Measurements from ENCODE around the gene CD28. TPM values are rescaled to one million over a fixed set of nuclear protein-coding genes. Genes with fewer than 3 reads are reported as not detected.

CD28 gene
- 0.05 TPM in 1 of 3 replicates, not detected in the others for total RNA-seq
- long read RNA-seq, partial matches to known transcripts = 0 of 1 reads
- long read RNA-seq, other reads (novel, unspliced or antisense) = 1 of 1 reads

DNA sequence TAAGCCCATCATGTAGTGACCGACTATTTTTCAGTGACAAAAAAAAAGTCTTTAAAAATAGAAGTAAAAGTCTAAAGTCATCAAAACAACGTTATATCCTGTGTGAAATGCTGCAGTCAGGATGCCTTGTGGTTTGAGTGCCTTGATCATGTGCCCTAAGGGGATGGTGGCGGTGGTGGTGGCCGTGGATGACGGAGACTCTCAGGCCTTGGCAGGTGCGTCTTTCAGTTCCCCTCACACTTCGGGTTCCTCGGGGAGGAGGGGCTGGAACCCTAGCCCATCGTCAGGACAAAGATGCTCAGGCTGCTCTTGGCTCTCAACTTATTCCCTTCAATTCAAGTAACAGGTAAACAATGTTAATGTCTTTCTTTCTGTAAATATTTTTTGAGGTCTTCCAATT is at the start of gene CD28:
Gene CD28 (plus strand): TSS at position 237 of the 400 bp plus-strand sequence. CDS start 58 bp downstream, at position 295.
- no peak within 1 kb of the TSS for H3K4me3 Mint-ChIP-seq (ENCODE audit: unreplicated experiment)
- H3K27ac Mint-ChIP-seq (ENCODE audit: unreplicated experiment) = no peak within 1 kb of the TSS
- DNase-seq (ENCODE audit: low spot score) = no peak
- H3K36me3 Mint-ChIP-seq (ENCODE audit: low read depth) = no peaks in the 10 kb centered on the region
- TF ChIP-seq, protein P1, sequence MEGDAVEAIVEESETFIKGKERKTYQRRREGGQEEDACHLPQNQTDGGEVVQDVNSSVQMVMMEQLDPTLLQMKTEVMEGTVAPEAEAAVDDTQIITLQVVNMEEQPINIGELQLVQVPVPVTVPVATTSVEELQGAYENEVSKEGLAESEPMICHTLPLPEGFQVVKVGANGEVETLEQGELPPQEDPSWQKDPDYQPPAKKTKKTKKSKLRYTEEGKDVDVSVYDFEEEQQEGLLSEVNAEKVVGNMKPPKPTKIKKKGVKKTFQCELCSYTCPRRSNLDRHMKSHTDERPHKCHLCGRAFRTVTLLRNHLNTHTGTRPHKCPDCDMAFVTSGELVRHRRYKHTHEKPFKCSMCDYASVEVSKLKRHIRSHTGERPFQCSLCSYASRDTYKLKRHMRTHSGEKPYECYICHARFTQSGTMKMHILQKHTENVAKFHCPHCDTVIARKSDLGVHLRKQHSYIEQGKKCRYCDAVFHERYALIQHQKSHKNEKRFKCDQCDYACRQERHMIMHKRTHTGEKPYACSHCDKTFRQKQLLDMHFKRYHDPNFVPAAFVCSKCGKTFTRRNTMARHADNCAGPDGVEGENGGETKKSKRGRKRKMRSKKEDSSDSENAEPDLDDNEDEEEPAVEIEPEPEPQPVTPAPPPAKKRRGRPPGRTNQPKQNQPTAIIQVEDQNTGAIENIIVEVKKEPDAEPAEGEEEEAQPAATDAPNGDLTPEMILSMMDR (IDR thresholded peaks at IDR 0.05) = no peak
- H3K4me1 Mint-ChIP-seq (ENCODE audit: low read depth) = no peaks in the 10 kb centered on the region
- H3K9me3 Mint-ChIP-seq (ENCODE audit: low read depth) = peaks cover 11% of the 10 kb centered on the region
- no peaks in the 10 kb centered on the region for H3K27me3 Mint-ChIP-seq (ENCODE audit: low read depth)

DNA sequence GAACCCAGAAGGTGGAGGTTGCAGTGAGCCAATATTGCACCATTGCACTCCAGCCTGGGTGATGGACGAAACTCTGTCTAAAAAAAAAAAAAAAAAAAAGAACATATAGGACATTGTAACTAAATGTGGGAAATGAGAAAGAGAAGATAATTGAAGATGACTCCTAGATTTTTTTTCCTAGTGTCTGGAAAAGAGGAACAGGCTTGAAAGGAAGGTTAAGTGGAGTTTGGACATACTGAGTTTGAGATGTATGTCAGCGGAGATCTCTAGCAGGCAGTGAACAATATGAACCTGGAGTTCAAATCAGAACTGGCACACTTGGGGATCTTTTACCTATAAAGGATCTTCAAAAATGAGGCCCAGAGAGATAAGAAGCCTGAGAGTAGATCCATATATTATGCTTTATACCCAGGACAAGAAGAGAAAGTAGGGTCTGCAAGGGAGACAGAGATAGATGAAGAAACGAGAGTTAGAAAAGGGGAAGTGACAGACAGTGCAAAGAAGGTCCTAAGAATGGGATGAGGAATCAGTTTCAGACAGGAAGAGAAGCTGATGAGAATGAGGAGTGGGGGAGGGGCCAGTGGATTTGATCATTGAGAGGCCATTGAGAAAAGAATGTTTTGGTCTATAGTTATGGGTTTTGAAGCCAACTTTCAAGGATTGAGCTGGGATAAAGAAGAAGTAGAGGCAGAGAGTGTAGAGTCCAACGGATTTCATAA is 46.9 kb upstream of the CD28 start:
- Mint-ChIP-seq H3K4me3 (ENCODE audit: unreplicated experiment) (no peak overlapping the region), H3K27me3 (ENCODE audit: low read depth) (no peaks in the 10 kb centered on the region), H3K4me1 (ENCODE audit: low read depth) (peaks cover 11% of the 10 kb centered on the region), H3K27ac (ENCODE audit: unreplicated experiment) (no peak overlapping the region), H3K9me3 (ENCODE audit: low read depth) (no peaks in the 10 kb centered on the region), H3K36me3 (ENCODE audit: low read depth) (no peaks in the 10 kb centered on the region)
- DNase-seq (ENCODE audit: low spot score) = no peak
- TF ChIP-seq, protein P1 (IDR thresholded peaks at IDR 0.05) = no peak

DNA sequence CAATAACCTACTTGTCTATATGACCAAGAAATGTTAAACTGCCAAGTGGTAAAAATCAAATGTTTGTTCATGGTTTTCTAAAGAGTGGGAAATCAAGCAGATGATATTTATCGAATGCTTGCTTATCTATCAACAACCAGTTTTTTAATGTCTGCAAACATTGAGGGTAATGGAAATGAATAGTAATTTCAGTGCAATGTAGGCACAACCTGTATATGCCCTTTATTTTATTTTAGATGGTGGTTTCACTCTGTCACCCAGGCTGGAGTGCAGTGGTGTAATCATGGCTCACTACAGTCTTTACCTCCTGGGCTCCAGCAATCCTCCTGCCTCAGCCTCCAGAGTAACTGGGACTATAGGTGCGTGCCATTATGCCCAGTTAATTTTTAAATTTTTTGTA is 46.0 kb upstream of the CD28 start:
- no peaks in the 10 kb centered on the region for H3K9me3 Mint-ChIP-seq (ENCODE audit: low read depth)
- TF ChIP-seq, protein P1 (IDR thresholded peaks at IDR 0.05) = no peak
- no peaks in the 10 kb centered on the region for H3K27me3 Mint-ChIP-seq (ENCODE audit: low read depth)
- peaks cover 12% of the 10 kb centered on the region for H3K4me1 Mint-ChIP-seq (ENCODE audit: low read depth)
- H3K4me3 Mint-ChIP-seq (ENCODE audit: unreplicated experiment) = no peak overlapping the region
- no peaks in the 10 kb centered on the region for H3K36me3 Mint-ChIP-seq (ENCODE audit: low read depth)
- H3K27ac Mint-ChIP-seq (ENCODE audit: unreplicated experiment) = no peak overlapping the region
- DNase-seq (ENCODE audit: low spot score) = no peak

DNA sequence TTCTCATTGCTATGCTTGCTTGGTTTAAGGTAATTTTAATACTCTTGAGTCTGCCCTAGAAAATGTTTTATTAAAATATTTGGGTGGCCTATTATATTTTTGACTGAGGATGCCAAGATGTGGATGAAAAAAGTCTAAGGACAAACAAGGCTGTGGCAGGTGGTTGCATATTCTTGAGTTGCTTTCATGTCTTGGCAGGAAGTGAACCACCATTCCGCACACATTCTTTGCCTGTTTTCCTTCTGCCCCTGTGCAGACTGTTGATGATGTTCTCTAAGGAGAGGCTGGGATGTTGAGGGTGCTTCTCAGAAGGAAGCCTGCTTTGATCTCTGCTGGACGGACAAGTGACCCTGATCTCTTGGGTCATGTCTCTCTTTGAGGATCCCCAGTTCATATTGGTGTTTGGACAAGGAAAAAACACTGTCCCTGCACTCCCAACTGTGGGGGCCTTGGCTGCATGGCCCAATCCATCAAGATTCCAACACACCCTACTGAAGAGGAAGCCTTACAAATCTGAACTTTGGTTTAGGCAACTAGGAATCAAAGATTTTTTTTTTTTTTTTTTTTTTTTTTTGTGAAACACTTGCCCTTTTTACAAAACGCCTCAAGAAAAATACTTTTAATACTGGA is 45.0 kb upstream of the CD28 start:
- Mint-ChIP-seq H3K36me3 (ENCODE audit: low read depth) (no peaks in the 10 kb centered on the region), H3K4me3 (ENCODE audit: unreplicated experiment) (no peak overlapping the region), H3K27ac (ENCODE audit: unreplicated experiment) (no peak overlapping the region), H3K4me1 (ENCODE audit: low read depth) (peaks cover 12% of the 10 kb centered on the region), H3K27me3 (ENCODE audit: low read depth) (no peaks in the 10 kb centered on the region), H3K9me3 (ENCODE audit: low read depth) (no peaks in the 10 kb centered on the region)
- DNase-seq (ENCODE audit: low spot score) = no peak
- TF ChIP-seq, protein P1 (IDR thresholded peaks at IDR 0.05) = no peak

DNA sequence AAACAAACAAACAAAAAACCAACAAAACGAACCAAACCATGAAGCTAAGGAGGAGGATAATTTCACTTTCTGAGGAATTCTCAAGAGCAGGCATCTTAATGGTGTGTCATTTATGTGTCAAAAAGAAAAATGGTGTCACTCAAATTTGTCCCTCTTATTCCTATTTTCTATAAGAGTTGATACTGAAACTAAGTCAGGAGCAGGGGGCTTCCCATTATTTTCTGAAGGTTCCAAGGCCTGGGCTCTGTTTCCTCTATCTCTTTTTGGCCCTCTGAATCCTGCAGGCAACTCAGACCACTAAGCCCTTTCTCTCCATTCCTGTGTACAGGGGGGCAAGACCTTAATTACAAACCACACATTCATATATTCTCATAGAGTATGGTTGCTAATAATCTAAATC is 44.0 kb upstream of the CD28 start:
- peaks cover 8% of the 10 kb centered on the region for H3K4me1 Mint-ChIP-seq (ENCODE audit: low read depth)
- no peaks in the 10 kb centered on the region for H3K36me3 Mint-ChIP-seq (ENCODE audit: low read depth)
- no peak for DNase-seq (ENCODE audit: low spot score)
- no peaks in the 10 kb centered on the region for H3K27me3 Mint-ChIP-seq (ENCODE audit: low read depth)
- H3K4me3 Mint-ChIP-seq (ENCODE audit: unreplicated experiment) = no peak overlapping the region
- TF ChIP-seq, protein P1 (IDR thresholded peaks at IDR 0.05) = no peak
- no peak overlapping the region for H3K27ac Mint-ChIP-seq (ENCODE audit: unreplicated experiment)
- no peaks in the 10 kb centered on the region for H3K9me3 Mint-ChIP-seq (ENCODE audit: low read depth)
